ENCODE measurements around the gene CLMP. TPM values are rescaled to one million over a fixed set of nuclear protein-coding genes. Genes with fewer than 3 reads are reported as not detected.

Gene CLMP
- total and polyA plus RNA-seq, 9 of the 15 experiments (the other 6 are each of a cell fraction or from before 2014, with no cell fraction given): 0.02 to 0.15 (median 0.03) TPM; not detected in 6

GRCh38 chr11:123030517-123030916 is 164.5 kb downstream of the CLMP start:
- H3K4me2 ChIP-seq (ENCODE audit: insufficient read depth, low read length): no peak overlapping the region
- BruUV-seq (replicated peaks): no TSS peak
- in situ Hi-C loops (cut with MboI): no loop called here
- ATAC-seq: no peak
- H3K27ac ChIP-seq (ENCODE audit: extremely low read depth, low read depth, low read length): no peak overlapping the region
- H3K36me3 ChIP-seq (ENCODE audit: control insufficient read depth, insufficient read depth, low read length): no peaks in the 10 kb centered on the region
- 6% methylated on average over 3 of the region's 4 CpGs for WGBS (ENCODE audit: insufficient coverage, low coverage, missing lambda C conversion rate)
- FAIRE-seq: no peak
- H3K27me3 ChIP-seq (ENCODE audit: control insufficient read depth in 2 of 2, insufficient read depth in 2 of 2, low read length in 2 of 2): peaks cover 3 to 29% of the 10 kb centered on the region in 2 experiments; a peak in 4 of 5 replicates
- no peaks in the 10 kb centered on the region for H3K9me1 ChIP-seq (ENCODE audit: control insufficient read depth, insufficient read depth, low read length)
- no peaks in the 10 kb centered on the region; a peak in 1 of 5 replicates for H3K4me1 ChIP-seq (replicated peaks in 1 of 2; ENCODE audit: control insufficient read depth in 2 of 2, insufficient read depth in 2 of 2, low read length in 2 of 2)
- intact Hi-C loops (cut with micrococcal nuclease): no loop called here
- DNase-seq (ENCODE audit: extremely low read depth in 1 of 4, low spot score in 3 of 4): no peak
- no peak overlapping the region for H3K9ac ChIP-seq (ENCODE audit: insufficient read depth in 1 of 2, low read depth in 2 of 2, low read length in 2 of 2)
- H3K79me2 ChIP-seq (ENCODE audit: control insufficient read depth, insufficient read depth, low read length): no peaks in the 10 kb centered on the region
- no peak overlapping the region for H3K4me3 ChIP-seq
- H4K20me1 ChIP-seq (replicated peaks; ENCODE audit: control insufficient read depth, insufficient read depth, low read length): no peaks in the 10 kb centered on the region
- no peaks in the 10 kb centered on the region for H3K9me3 ChIP-seq (replicated peaks; ENCODE audit: control insufficient read depth, insufficient read depth, low read depth, low read length)
- H2AFZ ChIP-seq (ENCODE audit: low read depth, low read length): no peak overlapping the region
- POLR2A ChIA-PET: no interaction called here
- CTCF ChIA-PET (ENCODE audit: low intra/inter-chr PET ratio): no interaction called here
- no peak for TF ChIP-seq NFIX (CRISPR knock-in tag; IDR thresholded peaks at IDR 0.05; ENCODE audit: low read depth)
- no peak for TF ChIP-seq GMEB1 (CRISPR knock-in tag; IDR thresholded peaks at IDR 0.05)

GRCh38 chr11:123020968-123021367 is 174.1 kb downstream of the CLMP start:
- intact Hi-C loops (cut with micrococcal nuclease): loop anchor here (5.0 kb wide), 1 partner anchor 224 kb away; no protein-coding TSS in a partner anchor
- no peak for TF ChIP-seq FOXA1 (IDR thresholded peaks at IDR 0.05; ENCODE audit: borderline replicate concordance)
- TF ChIP-seq CTCF (IDR thresholded peaks at IDR 0.05 in 2 of 3, conservative IDR thresholded peaks at IDR 0.05 in 1 of 3; ENCODE audit: insufficient read depth in 2 of 3, low read depth in 1 of 3, low read length in 3 of 3): peak; percentile 58 to 67 (median 64)
- TF ChIP-seq SMARCA5 (IDR thresholded peaks at IDR 0.05): no peak
- TF ChIP-seq SPI1 (IDR thresholded peaks at IDR 0.05; ENCODE audit: borderline replicate concordance, low read depth, low read length): peak; percentile 86
- TF ChIP-seq RAD21 (CRISPR knock-in tag; conservative IDR thresholded peaks at IDR 0.05 in 1 of 2, IDR thresholded peaks at IDR 0.05 in 1 of 2): peak in 1 of 2 experiments; percentile 35; a peak in 2 of 4 replicates

More at GRCh38 chr11:123020968-123021367, 174.1 kb downstream of the CLMP start:
- Histone ChIP-seq H3K36me3 (ENCODE audit: control insufficient read depth, insufficient read depth, low read length) (no peaks in the 10 kb centered on the region), H3K9me1 (ENCODE audit: control insufficient read depth, insufficient read depth, low read length) (no peaks in the 10 kb centered on the region), H4K20me1 (replicated peaks; ENCODE audit: control insufficient read depth, insufficient read depth, low read length) (no peaks in the 10 kb centered on the region), H3K4me3 (no peak overlapping the region), H3K9ac (ENCODE audit: insufficient read depth in 1 of 2, low read depth in 2 of 2, low read length in 2 of 2) (no peak overlapping the region), H3K4me1 (replicated peaks in 1 of 2; ENCODE audit: control insufficient read depth in 2 of 2, insufficient read depth in 2 of 2, low read length in 2 of 2) (peaks cover 0 to 3% of the 10 kb centered on the region in 2 experiments; a peak in 1 of 5 replicates), H3K9me3 (replicated peaks; ENCODE audit: control insufficient read depth, insufficient read depth, low read depth, low read length) (no peaks in the 10 kb centered on the region), H3K79me2 (ENCODE audit: control insufficient read depth, insufficient read depth, low read length) (no peaks in the 10 kb centered on the region), H3K27me3 (ENCODE audit: control insufficient read depth in 2 of 2, insufficient read depth in 2 of 2, low read length in 2 of 2) (peaks cover 9 to 36% of the 10 kb centered on the region in 2 experiments), H3K27ac (ENCODE audit: extremely low read depth, low read depth, low read length) (no peak overlapping the region), H3K4me2 (ENCODE audit: insufficient read depth, low read length) (no peak overlapping the region), H2AFZ (ENCODE audit: low read depth, low read length) (no peak overlapping the region)
- peak; percentile 86 for ATAC-seq
- no peak for FAIRE-seq
- peak in 2 of 4 experiments; percentile 45 to 46 for DNase-seq (ENCODE audit: extremely low read depth in 1 of 4, low spot score in 3 of 4)
- 0% methylated on average over 2 of the region's 2 CpGs for WGBS (ENCODE audit: insufficient coverage, low coverage, missing lambda C conversion rate)
- in situ Hi-C loops (cut with MboI): no loop called here
- ChIA-PET CTCF (ENCODE audit: low intra/inter-chr PET ratio) (interaction anchor here (0.6 kb wide), 1 partner anchor 167 kb away, joined by 3 read pairs; no protein-coding TSS in a partner anchor), POLR2A (interaction anchor here (0.9 kb wide), 1 partner anchor 9 kb away, joined by 4 read pairs; no protein-coding TSS in a partner anchor)
- BruUV-seq (replicated peaks): no TSS peak

All from K562 (cell line).